ENCODE measurements around the gene PHIP. TPM values are rescaled to one million over a fixed set of nuclear protein-coding genes. Genes with fewer than 3 reads are reported as not detected.

The PHIP gene
- total and polyA plus RNA-seq, 2 of the 8 experiments (the other 6 are each of a cell fraction or from before 2014, with no cell fraction given), result 7.3 to 56.2 TPM

GRCh38 chr6:79034865-79035264 lies 43.2 kb downstream of the PHIP start:
- no peak overlapping the region for H2BK20ac ChIP-seq (ENCODE audit: low read length)
- H3K14ac ChIP-seq (ENCODE audit: insufficient read length), result no peak overlapping the region
- H4K20me1 ChIP-seq (replicated peaks in 1 of 2; ENCODE audit: control insufficient read depth in 1 of 2, insufficient read depth in 2 of 2, low read length in 2 of 2), result peaks cover 4 to 5% of the 10 kb centered on the region in 2 experiments
- FAIRE-seq (no peak), DNase-seq (ENCODE audit: low read depth in 1 of 2, low spot score in 2 of 2) (no peak)
- CTCF ChIA-PET (ENCODE audit: partially characterized antibody), result no interaction called here
- H3K9me3 ChIP-seq (ENCODE audit: insufficient read depth in 2 of 2, low read depth in 1 of 2, low read length in 1 of 2), result no peaks in the 10 kb centered on the region
- no peaks in the 10 kb centered on the region; the same call in 1 of the 2 replicates for H3K23me2 ChIP-seq (ENCODE audit: low read depth, low read length)
- H3K9ac ChIP-seq (replicated peaks in 1 of 4; ENCODE audit: extremely low read depth in 1 of 4, low read depth in 3 of 4, low read length in 3 of 4), result no peak overlapping the region
- no peak overlapping the region for H4K91ac ChIP-seq (replicated peaks; ENCODE audit: insufficient read length, low read length)
- H3K4me1 ChIP-seq (replicated peaks in 1 of 4; ENCODE audit: control insufficient read depth in 3 of 4, insufficient read depth in 4 of 4, low read length in 3 of 4), result no peaks in the 10 kb centered on the region
- no peak overlapping the region for H3K27ac ChIP-seq (ENCODE audit: low read depth, low read length)
- no peak overlapping the region for H3K4me2 ChIP-seq (ENCODE audit: insufficient read depth in 1 of 2, low read depth in 2 of 2, low read length in 2 of 2)
- POLR2A ChIA-PET (ENCODE audit: partially characterized antibody), result interaction anchor here (1.1 to 2.0 kb wide), 2 partner anchors 14 to 18 kb away, joined by 3 to 7 read pairs; no protein-coding TSS in a partner anchor
- H3K79me1 ChIP-seq (ENCODE audit: low read depth, low read length), result peaks cover 2% of the 10 kb centered on the region; the same call in 1 of the 2 replicates
- WGBS, 2 experiments (ENCODE audit: extremely low coverage in 1 of 2, insufficient coverage in 1 of 2, insufficient read length in 1 of 2, insufficient replicate concordance in 2 of 2, low coverage in 1 of 2, low lambda C conversion rate in 2 of 2, missing lambda C conversion rate in 1 of 2), result 91% methylated on average over 2 of the region's 2 CpGs; no CpG with 5 or more reads in 1 of the 2 experiments
- no peak overlapping the region for H3K23ac ChIP-seq (ENCODE audit: insufficient read length)
- no peak overlapping the region for H2BK15ac ChIP-seq (ENCODE audit: low read length)
- no peaks in the 10 kb centered on the region for H3K27me3 ChIP-seq (replicated peaks in 1 of 4; ENCODE audit: control insufficient read depth in 3 of 4, extremely low read depth in 1 of 4, insufficient read depth in 3 of 4, low read length in 3 of 4)
- no peak overlapping the region for H3K4me3 ChIP-seq (ENCODE audit: extremely low read depth in 1 of 4, insufficient read depth in 2 of 4, low read depth in 3 of 4, low read length in 4 of 4)
- H3K79me2 ChIP-seq (ENCODE audit: control insufficient read depth in 1 of 2, insufficient read depth in 2 of 2, low read length in 2 of 2), result peaks cover 0 to 92% of the 10 kb centered on the region in 2 experiments; a peak in 3 of 4 replicates
- peaks cover 0 to 37% (median 7%) of the 10 kb centered on the region in 4 experiments; a peak in 4 of 8 replicates for H3K36me3 ChIP-seq (ENCODE audit: control insufficient read depth in 2 of 4, insufficient read depth in 4 of 4, low read length in 3 of 4)
- H2AFZ ChIP-seq (ENCODE audit: low read length), result no peak overlapping the region
- no peak overlapping the region for H2BK120ac ChIP-seq (replicated peaks; ENCODE audit: low read depth, low read length)
- no peak overlapping the region for H3K4ac ChIP-seq (replicated peaks; ENCODE audit: insufficient read length, low read depth, low read length)
- H2BK12ac ChIP-seq (ENCODE audit: low read depth, low read length), result no peak overlapping the region
- no peak overlapping the region for H4K5ac ChIP-seq (ENCODE audit: insufficient read length, low read depth, low read length)
- no peak overlapping the region for H3K18ac ChIP-seq (ENCODE audit: extremely low read depth, low read length)
- H3K56ac ChIP-seq (replicated peaks; ENCODE audit: insufficient read length, low read depth, low read length), result no peak overlapping the region
- H2BK5ac ChIP-seq (ENCODE audit: low read depth, low read length), result no peak overlapping the region
- H4K8ac ChIP-seq (ENCODE audit: extremely low read depth, insufficient read depth, low read length), result no peak overlapping the region
- H2AK5ac ChIP-seq (ENCODE audit: low read depth, low read length), result no peak overlapping the region
- no peak for TF ChIP-seq MAFK (IDR thresholded peaks at IDR 0.05; ENCODE audit: low read depth, low read length)

All from H1 (cell line).